Measurements from ENCODE around the gene CNR2.

GRCh38 chr1:23908453-23909341 is 4.5 kb downstream of the CNR2 start:
- TF ChIP-seq CTCF (IDR thresholded peaks at IDR 0.05): no peak
- TF ChIP-seq POLR2A (IDR thresholded peaks at IDR 0.05): no peak

Measured in body of pancreas (tissue), 4 donors.